Right ventricle myocardium superior (tissue), 1 donor: Measurements from ENCODE around the gene NISCH. TPM values are rescaled to one million over a fixed set of nuclear protein-coding genes. Genes with fewer than 3 reads are reported as not detected.

Source experiments
- ATAC-seq: fragments of 200-7000 bp; cut with Tn5 transposase; one replicate; pipeline ENCODE4 v1.9.1; 2020; ENCODE audit warnings: mild to moderate bottlenecking; ENCODE audit not compliant: poor library complexity
- DNase-seq: peaks from one replicate; pipeline ENCODE4 v3.0.0-alpha.2; 2020
- intact Hi-C: fragments of 100-400 bp; cut with DNase I; formaldehyde crosslinking; loops from one replicate; pipeline ENCODE4 v1.11.2; 2022
- total RNA-seq: library from RNA; stranded (reverse); fragmentation: NEBNext Ultra II Directional; extraction: Animal tissue kit (Norgen Biotek cat#: 25700); gene quantifications from one replicate; pipeline ENCODE4 v1.2.1, GENCODE V29; 2021
- donor health status: DM: no; HTN: yes; CAD: no; lungs with severe emphysema.

Gene NISCH
- total RNA-seq, 1 donor from 2014 or later = 46.0 TPM

- no peak for ATAC-seq
- no peak for DNase-seq
- intact Hi-C loops = loop anchor here (5.0 kb wide), 1 partner anchor 56 kb away; no protein-coding TSS in a partner anchor
Observed at GRCh38 chr3:52537726-52538421, 82.5 kb downstream of the NISCH start.

- ATAC-seq = no peak
- intact Hi-C loops = loop anchor here (5.0 kb wide), 1 partner anchor 57 kb away; no protein-coding TSS in a partner anchor
- DNase-seq = no peak
Observed at GRCh38 chr3:52539010-52539653, 83.7 kb downstream of the NISCH start.

- ATAC-seq = no peak
- intact Hi-C loops = no loop called here
- DNase-seq = no peak
Observed at GRCh38 chr3:52541050-52541449, 85.6 kb downstream of the NISCH start.

Other genes starting within 250 kb of the NISCH start
- 0.32 TPM for gene TLR9, start 230.0 kb upstream of the NISCH start, total RNA-seq
- gene TWF2, start 216.4 kb upstream of the NISCH start, total RNA-seq = 131 TPM
- gene PPM1M, start 209.8 kb upstream of the NISCH start, total RNA-seq = 8.4 TPM
- gene WDR82, start 177.0 kb upstream of the NISCH start, total RNA-seq = 61.0 TPM
- 5.3 TPM for gene GLYCTK, start 167.8 kb upstream of the NISCH start, total RNA-seq
- 1.9 TPM for gene DNAH1, start 139.3 kb upstream of the NISCH start, total RNA-seq
- 46.2 TPM for gene BAP1, start 45.6 kb upstream of the NISCH start, total RNA-seq
- gene PHF7, start 44.9 kb upstream of the NISCH start, total RNA-seq = 16.8 TPM
- gene SEMA3G, start 10.5 kb upstream of the NISCH start, total RNA-seq = 10.4 TPM
- 7,948 TPM for gene TNNC1, start 1.6 kb upstream of the NISCH start, total RNA-seq
- gene STAB1, start 39.7 kb downstream of the NISCH start, total RNA-seq = 74.7 TPM
- 84.1 TPM for gene NT5DC2, start 78.3 kb downstream of the NISCH start, total RNA-seq
- 71.2 TPM for gene UQCC5, start 81.0 kb downstream of the NISCH start, total RNA-seq
- 45.1 TPM for gene PBRM1, start 230.3 kb downstream of the NISCH start, total RNA-seq
- gene GNL3, start 230.4 kb downstream of the NISCH start, total RNA-seq = 27.2 TPM